Testis (tissue), 3 donors: ENCODE measurements around the gene PTCH2. TPM values are rescaled to one million over a fixed set of nuclear protein-coding genes. Genes with fewer than 3 reads are reported as not detected.
A peak's percentile ranks its signal among the peaks of the same experiment; 100 is the strongest.

Experiments used
- DNase-seq: peaks from one replicate; pipeline ENCODE4 v3.0.0-alpha.2; 2019
- H3K27ac ChIP-seq, 2 donors: fragments of 200-600 bp; sonication (generic); one replicate each; pipeline ENCODE4 v1.5.1; 2019
- H3K27me3 ChIP-seq: fragments of 200-600 bp; sonication (generic); one replicate; pipeline ENCODE4 v1.5.1; 2019
- H3K36me3 ChIP-seq: fragments of 200-600 bp; sonication (generic); one replicate; pipeline ENCODE4 v1.5.1; 2017; ENCODE audit warnings: low read depth; ENCODE audit errors: missing control alignments
- H3K4me1 ChIP-seq: fragments of 200-600 bp; sonication (generic); one replicate; pipeline ENCODE4 v1.5.1; 2019
- H3K4me3 ChIP-seq, 2 donors: fragments of 200-600 bp; sonication (generic); one replicate each; pipeline ENCODE4 v1.5.1; 2017 to 2019
- H3K9me3 ChIP-seq: fragments of 200-600 bp; sonication (generic); one replicate; pipeline ENCODE4 v1.5.1; 2017
- POLR2A ChIP-seq: fragments of 450-650 bp; IDR thresholded peaks from one replicate; pipeline ENCODE4 v1.6.1; 2017; ENCODE audit warnings: antibody characterized with exemption, mild to moderate bottlenecking, moderate library complexity
- WGBS, 2 donors: methylation state at CpG; one replicate each; pipeline ENCODE4 v1.1.5; 2018; 5-methylcytosine and 5-hydroxymethylcytosine counted together
- intact Hi-C: fragments of 100-400 bp; cut with DNase I; formaldehyde crosslinking; loops from one replicate; pipeline ENCODE4 v1.15.1; 2023; ENCODE audit warnings: low total_unique reads
- polyA plus RNA-seq: library from polyadenylated mRNA; stranded (reverse); fragments of 350-450 nt; fragmentation: Illumina TruSeq; extraction: RNeasy Lipid Tissue Mini Kit (QIAGEN cat#74804); gene quantifications from one replicate; pipeline ENCODE4 v1.2.3, GENCODE V29; 2014; ENCODE audit warnings: low read depth, low replicate concordance; ENCODE audit not compliant: insufficient read depth
- total RNA-seq, 2 donors: library from RNA; depleted of rRNA; stranded (reverse); fragments of >200 nt; gene quantifications; one replicate each; pipeline ENCODE4 v1.2.3, GENCODE V29; 2016
- TF ChIP-seq, protein P1 (sequence below), 3 experiments: fragments of 450-650 bp in 2 of 3; fragments of 200-600 bp in 1 of 3; sonication (generic) in 1 of 3; IDR thresholded peaks; one replicate each; pipeline ENCODE4 v1.5.1; 2016 to 2019; ENCODE audit warnings: antibody characterized with exemption in 3 of 3, mild to moderate bottlenecking in 2 of 3, moderate library complexity in 1 of 3

The PTCH2 gene
- total and polyA plus RNA-seq, 3 donors from 2014 or later, result 15.2 to 47.8 (median 36.8) TPM

DNA sequence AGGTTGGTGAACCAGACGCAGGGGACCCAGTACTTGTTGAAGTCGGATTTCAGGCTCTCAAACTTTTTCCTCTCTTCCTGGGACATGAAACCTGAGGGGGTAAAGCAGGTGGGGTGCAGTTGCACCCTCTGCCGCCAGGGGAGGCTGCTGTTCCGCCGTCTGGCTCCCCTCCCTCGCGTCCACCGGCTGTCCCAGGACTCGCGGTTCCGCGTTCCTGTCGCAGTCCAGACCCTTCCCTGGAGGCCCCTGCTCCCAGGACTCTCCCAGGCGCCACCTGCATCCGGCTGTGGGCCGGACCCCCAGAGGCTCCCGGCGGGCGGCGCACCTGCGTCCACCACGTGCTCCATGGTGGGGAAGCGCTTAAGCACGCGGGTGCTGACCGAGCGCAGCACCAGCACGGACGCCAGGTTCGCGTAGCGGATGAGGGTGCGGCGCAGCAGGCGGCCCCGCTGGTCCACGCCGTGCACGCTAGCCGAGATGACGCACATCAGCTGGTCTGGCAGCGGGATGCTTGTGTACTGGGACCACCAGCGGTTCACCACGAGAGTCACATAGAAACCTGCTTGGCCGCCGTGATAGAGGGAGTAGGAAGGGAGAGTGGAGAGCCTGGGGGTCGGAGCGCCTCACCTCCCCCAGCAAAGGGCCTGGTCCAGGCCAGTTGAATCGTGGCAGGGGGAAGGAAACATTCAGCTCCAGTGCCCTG lies 56.8 kb downstream of the PTCH2 start:
- TF ChIP-seq POLR2A, result no peak
- TF ChIP-seq, protein P1, sequence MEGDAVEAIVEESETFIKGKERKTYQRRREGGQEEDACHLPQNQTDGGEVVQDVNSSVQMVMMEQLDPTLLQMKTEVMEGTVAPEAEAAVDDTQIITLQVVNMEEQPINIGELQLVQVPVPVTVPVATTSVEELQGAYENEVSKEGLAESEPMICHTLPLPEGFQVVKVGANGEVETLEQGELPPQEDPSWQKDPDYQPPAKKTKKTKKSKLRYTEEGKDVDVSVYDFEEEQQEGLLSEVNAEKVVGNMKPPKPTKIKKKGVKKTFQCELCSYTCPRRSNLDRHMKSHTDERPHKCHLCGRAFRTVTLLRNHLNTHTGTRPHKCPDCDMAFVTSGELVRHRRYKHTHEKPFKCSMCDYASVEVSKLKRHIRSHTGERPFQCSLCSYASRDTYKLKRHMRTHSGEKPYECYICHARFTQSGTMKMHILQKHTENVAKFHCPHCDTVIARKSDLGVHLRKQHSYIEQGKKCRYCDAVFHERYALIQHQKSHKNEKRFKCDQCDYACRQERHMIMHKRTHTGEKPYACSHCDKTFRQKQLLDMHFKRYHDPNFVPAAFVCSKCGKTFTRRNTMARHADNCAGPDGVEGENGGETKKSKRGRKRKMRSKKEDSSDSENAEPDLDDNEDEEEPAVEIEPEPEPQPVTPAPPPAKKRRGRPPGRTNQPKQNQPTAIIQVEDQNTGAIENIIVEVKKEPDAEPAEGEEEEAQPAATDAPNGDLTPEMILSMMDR (IDR thresholded peaks at IDR 0.05), result peak; percentile 96 to 100 (median 98)
- peaks cover 19% of the 10 kb centered on the region for H3K4me1 ChIP-seq
- peak overlapping the region in 1 of 2 donors; percentile 41 for H3K27ac ChIP-seq
- no peaks in the 10 kb centered on the region for H3K36me3 ChIP-seq
- peak; percentile 80 for DNase-seq
- H3K27me3 ChIP-seq, result no peaks in the 10 kb centered on the region
- no peaks in the 10 kb centered on the region for H3K9me3 ChIP-seq
- intact Hi-C loops, result no loop called here
- WGBS, 2 donors, result 5 to 11% methylated on average over 14 to 23 of the region's 49 CpGs
- H3K4me3 ChIP-seq, result peak overlapping the region; percentile 45 to 60

DNA sequence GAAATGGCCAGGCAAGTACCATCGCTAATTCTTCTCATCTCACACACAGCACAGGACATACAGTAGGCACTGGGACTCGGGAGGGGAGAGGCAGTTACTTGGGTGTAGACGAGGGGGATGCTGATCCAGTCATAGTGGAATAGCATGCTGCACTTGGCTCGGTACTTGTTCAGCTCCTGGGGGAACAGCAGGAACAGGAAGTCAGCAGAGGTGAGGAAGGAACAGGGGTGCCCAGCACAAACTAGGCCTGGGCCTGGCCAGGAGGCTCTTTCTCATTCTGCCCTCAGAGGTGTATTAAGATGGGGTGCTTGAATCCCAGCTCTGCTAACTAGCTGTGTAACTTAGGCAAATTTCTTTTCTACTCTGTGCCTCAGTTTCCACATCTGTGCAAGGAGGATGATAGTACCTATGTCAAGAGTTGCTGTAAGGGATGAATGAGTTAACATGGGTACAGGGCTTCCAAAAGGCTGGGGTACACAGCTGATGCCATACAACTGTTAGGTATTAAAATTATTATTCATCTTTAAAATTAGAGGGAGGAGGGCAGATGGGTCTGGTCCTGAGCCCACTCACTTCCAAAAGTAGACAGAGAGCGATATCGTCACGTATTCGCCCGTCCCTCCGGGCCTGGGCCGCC lies 57.4 kb downstream of the PTCH2 start:
- Histone ChIP-seq H3K27me3 (no peaks in the 10 kb centered on the region), H3K4me1 (peaks cover 19% of the 10 kb centered on the region), H3K36me3 (no peaks in the 10 kb centered on the region), H3K9me3 (no peaks in the 10 kb centered on the region), H3K4me3 (peak overlapping the region in 1 of 2 donors; percentile 60), H3K27ac (no peak overlapping the region)
- TF ChIP-seq POLR2A, result no peak
- TF ChIP-seq, protein P1 (IDR thresholded peaks at IDR 0.05), result no peak
- WGBS, 2 donors, result 20 to 40% methylated on average over 10 to 11 of the region's 11 CpGs
- intact Hi-C loops, result no loop called here
- no peak for DNase-seq

- WGBS, 2 donors, result 79 to 82% methylated on average over 6 of the region's 6 CpGs
- H3K27me3 ChIP-seq, result no peaks in the 10 kb centered on the region
- no peak overlapping the region for H3K27ac ChIP-seq
- TF ChIP-seq POLR2A, result no peak
- TF ChIP-seq, protein P1 (IDR thresholded peaks at IDR 0.05), result no peak
- H3K36me3 ChIP-seq, result no peaks in the 10 kb centered on the region
- H3K9me3 ChIP-seq, result no peaks in the 10 kb centered on the region
- no peak for DNase-seq
- no peak overlapping the region for H3K4me3 ChIP-seq
- H3K4me1 ChIP-seq, result peaks cover 19% of the 10 kb centered on the region
- intact Hi-C loops, result no loop called here
Observed at GRCh38 chr1:44785029-44785380, 58.0 kb downstream of the PTCH2 start.

- H3K9me3 ChIP-seq, result no peaks in the 10 kb centered on the region
- H3K4me3 ChIP-seq, result peak overlapping the region; percentile 49 to 63
- H3K27ac ChIP-seq, result peak overlapping the region in 1 of 2 donors; percentile 36
- no peaks in the 10 kb centered on the region for H3K36me3 ChIP-seq
- intact Hi-C loops, result no loop called here
- H3K4me1 ChIP-seq, result peaks cover 19% of the 10 kb centered on the region
- H3K27me3 ChIP-seq, result no peaks in the 10 kb centered on the region
- 6 to 10% methylated on average over 6 to 50 of the region's 71 CpGs for WGBS, 2 donors
- TF ChIP-seq, protein P1 (IDR thresholded peaks at IDR 0.05), result no peak
- TF ChIP-seq POLR2A, result no peak
- no peak for DNase-seq
Observed at GRCh38 chr1:44784094-44785028, 58.7 kb downstream of the PTCH2 start.
